Trophoblast cell (in vitro differentiated cells and primary cell): ENCODE results near the gene PBX3.

ENCODE experiments used
- DNase-seq, 2 donors: peaks; one replicate each; pipeline ENCODE4 v3.0.0-alpha.2; 2016
- H2AFZ ChIP-seq: 2 replicates; pipeline ENCODE4 v1.6.1; 2013; ENCODE audit warnings: low read length, moderate library complexity, mild to moderate bottlenecking; ENCODE audit not compliant: insufficient read depth, poor library complexity
- H2AK5ac ChIP-seq: 2 replicates; pipeline ENCODE4 v1.6.1; 2013; ENCODE audit warnings: mild to moderate bottlenecking, low read length
- H2BK120ac ChIP-seq: 2 replicates; pipeline ENCODE4 v1.6.1; 2013; ENCODE audit warnings: low read length, mild to moderate bottlenecking, moderate library complexity; ENCODE audit not compliant: insufficient read depth, poor library complexity
- H2BK12ac ChIP-seq: 2 replicates; pipeline ENCODE4 v1.6.1; 2013; ENCODE audit warnings: mild to moderate bottlenecking, low read length, moderate library complexity
- H2BK5ac ChIP-seq: 2 replicates; pipeline ENCODE4 v1.6.1; 2013; ENCODE audit warnings: low read length, low read depth, moderate library complexity, mild to moderate bottlenecking; ENCODE audit not compliant: poor library complexity
- H3K14ac ChIP-seq: 2 replicates; pipeline ENCODE4 v1.6.1; 2013; ENCODE audit warnings: mild to moderate bottlenecking, low read length
- H3K18ac ChIP-seq: 2 replicates; pipeline ENCODE4 v1.6.1; 2013; ENCODE audit warnings: mild to moderate bottlenecking, low read length
- H3K23ac ChIP-seq: 2 replicates; pipeline ENCODE4 v1.6.1; 2013; ENCODE audit warnings: low read length
- H3K27ac ChIP-seq: 2 replicates; pipeline ENCODE4 v1.5.1; 2013; ENCODE audit warnings: low read depth, mild to moderate bottlenecking, inconsistent platforms, low read length, moderate library complexity
- H3K27me3 ChIP-seq: 2 replicates; pipeline ENCODE4 v1.6.1; 2013; ENCODE audit warnings: inconsistent platforms, mild to moderate bottlenecking, low read length, moderate library complexity; ENCODE audit not compliant: insufficient read depth
- H3K36me3 ChIP-seq, 2 experiments: 1 replicate in 1 of 2; 2 replicates in 1 of 2; pipeline ENCODE4 v1.6.1; 2013; ENCODE audit warnings: low read length in 2 of 2, mild to moderate bottlenecking in 2 of 2, moderate library complexity in 1 of 2; ENCODE audit not compliant: insufficient read depth in 2 of 2, control insufficient read depth in 1 of 2
- H3K4ac ChIP-seq: 2 replicates; pipeline ENCODE4 v1.6.1; 2013; ENCODE audit warnings: low read depth, mild to moderate bottlenecking, low read length, moderate library complexity
- H3K4me1 ChIP-seq, 2 experiments: 1 replicate in 1 of 2; 2 replicates in 1 of 2; pipeline ENCODE4 v1.6.1; 2013; ENCODE audit warnings: low read length in 2 of 2, mild to moderate bottlenecking in 2 of 2, moderate library complexity in 1 of 2; ENCODE audit not compliant: insufficient read depth in 2 of 2, control insufficient read depth in 1 of 2
- H3K4me2 ChIP-seq: 2 replicates; pipeline ENCODE4 v1.6.1; 2013; ENCODE audit warnings: inconsistent platforms, mild to moderate bottlenecking, low read length, moderate library complexity
- H3K4me3 ChIP-seq: 2 replicates; pipeline ENCODE4 v1.5.1; 2013; ENCODE audit warnings: mild to moderate bottlenecking, low read depth, low read length, inconsistent platforms
- H3K79me1 ChIP-seq: one replicate; pipeline ENCODE4 v1.6.1; 2013; ENCODE audit warnings: low read length
- H3K79me2 ChIP-seq: 2 replicates; pipeline ENCODE4 v1.6.1; 2013; ENCODE audit warnings: low read length, mild to moderate bottlenecking; ENCODE audit not compliant: control insufficient read depth, insufficient read depth, poor library complexity
- H3K9ac ChIP-seq: 2 replicates; pipeline ENCODE4 v1.6.1; 2013; ENCODE audit warnings: mild to moderate bottlenecking, low read length
- H3K9me3 ChIP-seq: 2 replicates; pipeline ENCODE4 v1.6.1; 2013; ENCODE audit warnings: low read depth, mild to moderate bottlenecking, control low read depth, inconsistent platforms, low read length; ENCODE audit not compliant: insufficient read depth
- H4K12ac ChIP-seq: 2 replicates; pipeline ENCODE4 v1.6.1; 2013; ENCODE audit warnings: low read depth, mild to moderate bottlenecking, low read length, moderate library complexity
- H4K8ac ChIP-seq: 2 replicates; pipeline ENCODE4 v1.6.1; 2013; ENCODE audit warnings: low read depth, mild to moderate bottlenecking, low read length, moderate library complexity
- H4K91ac ChIP-seq: one replicate; pipeline ENCODE4 v1.6.1; 2013; ENCODE audit warnings: low read depth, mild to moderate bottlenecking, low read length, moderate library complexity
- WGBS: extraction: QIAGEN DNeasy Blood & Tissue Kit; methylation state at CpG from one replicate; pipeline ENCODE4 v1.1.7; 2013; ENCODE audit warnings: missing lambda C conversion rate; ENCODE audit not compliant: insufficient read length, insufficient coverage; ENCODE audit errors: extremely low coverage; 5-methylcytosine and 5-hydroxymethylcytosine counted together

The PBX3 gene

GRCh38 chr9:125902831-125903512 is 155.8 kb downstream of the PBX3 start:
- Histone ChIP-seq H3K23ac (no peak overlapping the region), H3K4me2 (no peak overlapping the region), H3K14ac (no peak overlapping the region), H2AK5ac (no peak overlapping the region), H3K79me2 (no peaks in the 10 kb centered on the region), H3K4me3 (no peak overlapping the region), H4K12ac (no peak overlapping the region), H2AFZ (no peak overlapping the region), H3K4me1 (no peaks in the 10 kb centered on the region), H4K8ac (no peak overlapping the region), H2BK120ac (no peak overlapping the region), H3K9ac (no peak overlapping the region), H3K36me3 (no peaks in the 10 kb centered on the region), H4K91ac (no peak overlapping the region), H3K27me3 (no peaks in the 10 kb centered on the region), H3K4ac (no peak overlapping the region), H2BK12ac (no peak overlapping the region), H3K9me3 (no peaks in the 10 kb centered on the region), H3K79me1 (no peaks in the 10 kb centered on the region), H3K18ac (no peak overlapping the region), H3K27ac (no peak overlapping the region), H2BK5ac (no peak overlapping the region)
- no peak for DNase-seq
- WGBS = no CpG with 5 or more reads among the region's 2 CpGs

GRCh38 chr9:125904155-125904851 is 157.1 kb downstream of the PBX3 start:
- H3K79me1 ChIP-seq = no peaks in the 10 kb centered on the region
- H4K91ac ChIP-seq = no peak overlapping the region
- WGBS = no CpG with 5 or more reads among the region's 5 CpGs
- H3K9ac ChIP-seq = no peak overlapping the region
- H3K9me3 ChIP-seq = no peaks in the 10 kb centered on the region
- no peak overlapping the region for H2BK5ac ChIP-seq
- H3K4me1 ChIP-seq = no peaks in the 10 kb centered on the region
- H3K18ac ChIP-seq = no peak overlapping the region
- no peak overlapping the region for H3K23ac ChIP-seq
- H2AFZ ChIP-seq = no peak overlapping the region
- no peak overlapping the region for H2BK120ac ChIP-seq
- no peak overlapping the region for H3K27ac ChIP-seq
- H3K4me3 ChIP-seq = no peak overlapping the region
- H4K12ac ChIP-seq = no peak overlapping the region
- no peaks in the 10 kb centered on the region for H3K27me3 ChIP-seq
- H2AK5ac ChIP-seq = no peak overlapping the region
- H2BK12ac ChIP-seq = no peak overlapping the region
- no peaks in the 10 kb centered on the region for H3K36me3 ChIP-seq
- no peak overlapping the region for H3K14ac ChIP-seq
- no peaks in the 10 kb centered on the region for H3K79me2 ChIP-seq
- H3K4me2 ChIP-seq = no peak overlapping the region
- no peak overlapping the region for H4K8ac ChIP-seq
- H3K4ac ChIP-seq = no peak overlapping the region
- DNase-seq = no peak

GRCh38 chr9:125906144-125906543 is 159.0 kb downstream of the PBX3 start:
- Histone ChIP-seq H3K18ac (no peak overlapping the region), H3K4me3 (no peak overlapping the region), H2BK12ac (no peak overlapping the region), H3K14ac (no peak overlapping the region), H3K23ac (no peak overlapping the region), H3K4ac (no peak overlapping the region), H2BK120ac (no peak overlapping the region), H3K79me2 (no peaks in the 10 kb centered on the region), H2AFZ (no peak overlapping the region), H3K9ac (no peak overlapping the region), H3K27ac (no peak overlapping the region), H4K8ac (no peak overlapping the region), H3K9me3 (no peaks in the 10 kb centered on the region), H3K36me3 (no peaks in the 10 kb centered on the region), H4K12ac (no peak overlapping the region), H3K4me2 (no peak overlapping the region), H3K79me1 (no peaks in the 10 kb centered on the region), H3K4me1 (no peaks in the 10 kb centered on the region), H2AK5ac (no peak overlapping the region), H4K91ac (no peak overlapping the region), H3K27me3 (no peaks in the 10 kb centered on the region), H2BK5ac (no peak overlapping the region)
- no CpG with 5 or more reads among the region's 1 CpG for WGBS
- peak in 1 of 2 donors; percentile 27 for DNase-seq

- Histone ChIP-seq H3K14ac (no peak overlapping the region), H3K23ac (no peak overlapping the region), H3K9ac (no peak overlapping the region), H4K91ac (no peak overlapping the region), H3K18ac (no peak overlapping the region), H3K4me2 (no peak overlapping the region), H3K4me3 (no peak overlapping the region), H3K79me2 (no peaks in the 10 kb centered on the region), H2BK5ac (no peak overlapping the region), H3K79me1 (no peaks in the 10 kb centered on the region), H2AK5ac (no peak overlapping the region), H2BK120ac (no peak overlapping the region), H4K12ac (no peak overlapping the region), H3K4ac (no peak overlapping the region), H2BK12ac (no peak overlapping the region), H3K36me3 (no peaks in the 10 kb centered on the region), H4K8ac (no peak overlapping the region), H3K9me3 (no peaks in the 10 kb centered on the region), H3K27me3 (no peaks in the 10 kb centered on the region), H3K4me1 (no peaks in the 10 kb centered on the region), H3K27ac (no peak overlapping the region), H2AFZ (no peak overlapping the region)
- WGBS = no CpG with 5 or more reads among the region's 1 CpG
- no peak for DNase-seq
These were observed 159.7 kb downstream of the PBX3 start for GRCh38 chr9:125906893-125907292.
